K562 (cell line): ENCODE results near the gene MRI1. TPM values are rescaled to one million over a fixed set of nuclear protein-coding genes. Genes with fewer than 3 reads are reported as not detected.
A peak's percentile ranks its signal among the peaks of the same experiment; 100 is the strongest.

Experiments
- ADNP ChIP-seq: fragments of 200-800 bp; sonication (Bioruptor generic); IDR thresholded peaks from 2 replicates; pipeline ENCODE4 v1.6.1; 2016; ENCODE audit warnings: missing genetic modification characterization, missing compliant biosample characterization
- ARID1B ChIP-seq: fragments of 450-650 bp; IDR thresholded peaks from 2 replicates; pipeline ENCODE4 v1.6.1; 2016; ENCODE audit warnings: antibody characterized with exemption, mild to moderate bottlenecking, inconsistent platforms
- BHLHE40 ChIP-seq: IDR thresholded peaks from 2 replicates; pipeline ENCODE4 v1.6.1; 2011; ENCODE audit warnings: low read length, improper control_type of control experiment
- BRD9 ChIP-seq: fragments of 450-650 bp; IDR thresholded peaks from 2 replicates; pipeline ENCODE4 v1.6.1; 2018; ENCODE audit warnings: low read depth; ENCODE audit not compliant: partially characterized antibody
- CCNT2 ChIP-seq: IDR thresholded peaks from 2 replicates; pipeline ENCODE4 v1.6.1; 2011; ENCODE audit warnings: borderline replicate concordance, low read depth, mild to moderate bottlenecking, moderate library complexity, mixed read lengths, low read length; ENCODE audit not compliant: insufficient read length; ENCODE audit errors: extremely low read depth
- CHD2 ChIP-seq: IDR thresholded peaks from 2 replicates; pipeline ENCODE4 v1.6.1; 2011; ENCODE audit warnings: low read depth, low read length
- CXXC5 ChIP-seq: fragments of 250-450 bp; sonication (Bioruptor Pico); IDR thresholded peaks from 2 replicates; pipeline ENCODE4 v1.8.0; 2022; ENCODE audit warnings: inconsistent platforms, mild to moderate bottlenecking, moderate library complexity
- FOXJ3 ChIP-seq: sonication (generic); formaldehyde crosslinking; IDR thresholded peaks from 2 replicates; pipeline ENCODE4 v1.4.0; 2020; ENCODE audit warnings: mild to moderate bottlenecking, missing genetic modification reagents
- GATA2 ChIP-seq: sonication (generic); formaldehyde crosslinking; IDR thresholded peaks from 2 replicates; pipeline ENCODE4 v1.4.0; 2020; ENCODE audit warnings: mild to moderate bottlenecking, missing genetic modification reagents
- HOXB6 ChIP-seq: fragments of 250-450 bp; sonication (Bioruptor Pico); IDR thresholded peaks from 2 replicates; pipeline ENCODE4 v1.5.1; 2022; ENCODE audit warnings: mild to moderate bottlenecking, borderline replicate concordance
- NFIC ChIP-seq: fragments of 450-650 bp; IDR thresholded peaks from 2 replicates; pipeline ENCODE4 v1.6.1; 2017; ENCODE audit warnings: mild to moderate bottlenecking, inconsistent platforms
- NR2C2 ChIP-seq, 2 experiments: fragments of 200-800 bp in 1 of 2; sonication (Bioruptor generic) in 1 of 2; sonication (generic) in 1 of 2; formaldehyde crosslinking in 1 of 2; IDR thresholded peaks; 2 replicates each; pipeline versions ENCODE4 v1.6.1 to v1.8.0; 2016 to 2022; ENCODE audit warnings: mild to moderate bottlenecking in 1 of 2, missing compliant biosample characterization in 1 of 2, missing genetic modification characterization in 1 of 2, missing genetic modification reagents in 1 of 2
- PCBP1 ChIP-seq: fragments of 200-400 bp; formaldehyde crosslinking; IDR thresholded peaks from 2 replicates; pipeline ENCODE4 v1.6.1; 2018; ENCODE audit warnings: mild to moderate bottlenecking, low read depth, low read length; ENCODE audit not compliant: poor library complexity, severe bottlenecking
- PCBP2 ChIP-seq: fragments of 200-400 bp; formaldehyde crosslinking; IDR thresholded peaks from 2 replicates; pipeline ENCODE4 v1.6.1; 2018; ENCODE audit warnings: low read length, low read depth, mild to moderate bottlenecking, moderate library complexity; ENCODE audit not compliant: poor library complexity, severe bottlenecking
- RBM25 ChIP-seq: fragments of 200-400 bp; formaldehyde crosslinking; IDR thresholded peaks from 2 replicates; pipeline ENCODE4 v1.6.1; 2018; ENCODE audit warnings: low read length, low read depth, moderate library complexity; ENCODE audit not compliant: severe bottlenecking
- SRSF7 ChIP-seq: fragments of 200-400 bp; formaldehyde crosslinking; optimal IDR thresholded peaks from 2 replicates; pipeline ENCODE3; 2017; ENCODE audit warnings: mild to moderate bottlenecking, low read depth, low read length
- TAF1 ChIP-seq: IDR thresholded peaks from 2 replicates; pipeline ENCODE4 v1.6.1; 2011; ENCODE audit warnings: mild to moderate bottlenecking, low read length, moderate library complexity; ENCODE audit not compliant: insufficient read depth, control insufficient read depth, severe bottlenecking; ENCODE audit errors: extremely low read depth
- TGIF2 ChIP-seq: sonication (generic); formaldehyde crosslinking; IDR thresholded peaks from 2 replicates; pipeline ENCODE4 v1.8.1; 2022; ENCODE audit warnings: mild to moderate bottlenecking, missing genetic modification reagents, moderate library complexity
- ZFX ChIP-seq: sonication (generic); formaldehyde crosslinking; IDR thresholded peaks from 2 replicates; pipeline ENCODE4 v1.8.0; 2022; ENCODE audit warnings: mild to moderate bottlenecking, missing genetic modification reagents, moderate library complexity
- ZNF140 ChIP-seq: fragments of 250-450 bp; sonication (Bioruptor Pico); IDR thresholded peaks from 2 replicates; pipeline ENCODE4 v1.8.0; 2021; ENCODE audit warnings: moderate library complexity, mild to moderate bottlenecking, inconsistent platforms
- ZNF232 ChIP-seq: sonication (generic); formaldehyde crosslinking; IDR thresholded peaks from 2 replicates; pipeline ENCODE4 v1.8.0; 2022; ENCODE audit warnings: mild to moderate bottlenecking, missing genetic modification reagents
- ZNF282 ChIP-seq: sonication (generic); formaldehyde crosslinking; IDR thresholded peaks from 2 replicates; pipeline ENCODE4 v1.8.1; 2023; ENCODE audit warnings: missing genetic modification reagents
- ZNF561 ChIP-seq: fragments of 450-650 bp; formaldehyde crosslinking; conservative IDR thresholded peaks from 2 replicates; pipeline ENCODE4 v1.4.0; 2020; ENCODE audit warnings: mild to moderate bottlenecking, moderate library complexity
- polyA plus RNA-seq, 8 experiments: library from polyadenylated mRNA; depleted of rRNA in 4 of 8; stranded (reverse) in 5 of 8; unstranded in 3 of 8; fragments of >200 nt; fragmentation: Nextera tagmentation in 2 of 8; fragmentation: Illumina TruSeq in 1 of 8; extraction: Ambion mirVana in 2 of 8; extraction: Trizol in 1 of 8; gene quantifications; 2 replicates each; pipeline versions ENCODE4 v1.2.1 to v1.2.3, GENCODE V29; 2011 to 2014; ENCODE audit warnings: inconsistent platforms in 1 of 8, missing spikeins in 1 of 8
- total RNA-seq, 7 experiments: library from RNA; depleted of rRNA in 6 of 7; stranded (reverse); fragments of >200 nt in 6 of 7; fragmentation: Illumina TruSeq in 2 of 7; extraction: Trizol in 2 of 7; gene quantifications; 2 replicates each; pipeline versions ENCODE4 v1.2.1 to v1.2.3, GENCODE V29; 2011 to 2021; ENCODE audit warnings: low replicate concordance in 1 of 7
- TF ChIP-seq, protein P1 (sequence below), 2 experiments: fragments of 250-450 bp in 1 of 2; fragments of 450-650 bp in 1 of 2; sonication (Bioruptor Pico) in 1 of 2; IDR thresholded peaks; 2 replicates each; pipeline versions ENCODE4 v1.6.1 to v1.8.0; 2016 to 2021; ENCODE audit warnings: mild to moderate bottlenecking in 2 of 2, moderate library complexity in 2 of 2, missing compliant biosample characterization in 1 of 2, missing genetic modification characterization in 1 of 2
- TF ChIP-seq, protein P2 (sequence below): sonication (generic); formaldehyde crosslinking; IDR thresholded peaks from 2 replicates; pipeline ENCODE4 v1.8.0; 2022; ENCODE audit warnings: missing genetic modification reagents, mild to moderate bottlenecking, moderate library complexity, borderline replicate concordance

MRI1 gene
- total and polyA plus RNA-seq, 9 of the 15 experiments (the other 6 are each of a cell fraction or from before 2014, with no cell fraction given), result 5.5 to 57.4 (median 28.2) TPM

DNA sequence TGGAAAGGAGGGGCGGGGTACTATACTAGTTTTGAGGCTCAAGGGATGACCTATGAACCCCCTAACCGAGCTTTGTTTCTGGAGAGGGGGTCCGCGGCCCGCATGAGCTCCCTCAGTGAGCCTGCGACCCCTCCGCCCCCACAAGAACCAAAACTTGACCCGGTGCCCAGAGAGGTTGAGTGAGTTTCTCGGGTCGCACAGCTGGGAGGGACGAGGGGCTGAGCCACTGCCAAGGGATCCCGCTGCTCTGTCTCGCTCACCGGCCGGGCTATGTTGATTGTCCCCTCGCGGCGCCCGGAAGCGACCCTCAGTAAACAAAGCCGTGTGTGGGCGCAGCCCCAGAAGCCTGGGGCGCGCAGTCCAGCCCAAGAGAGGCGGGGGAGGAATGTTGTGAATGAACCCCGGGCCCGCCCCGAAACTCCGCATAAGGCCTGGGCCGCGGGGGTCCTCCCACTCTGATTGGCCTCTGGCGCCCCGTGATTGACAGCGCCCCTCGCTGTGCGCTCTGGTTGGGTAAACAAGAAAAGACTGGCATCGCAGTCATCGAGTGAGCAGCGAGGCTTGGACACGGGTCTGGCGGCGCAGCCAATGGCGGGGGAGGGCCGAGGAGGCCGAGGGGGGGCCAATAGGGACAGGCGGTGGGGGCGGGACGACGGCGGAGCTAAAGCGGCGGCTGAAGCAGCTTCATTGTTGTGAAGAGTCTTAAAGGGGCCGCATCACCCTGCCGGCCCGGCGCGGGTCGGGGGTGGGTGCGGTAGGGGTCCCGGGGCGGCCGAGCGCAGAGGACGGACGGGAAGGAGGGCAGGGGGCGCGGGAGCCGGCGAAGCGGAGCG, 30.7 kb downstream of the MRI1 start, which contains the start of gene ZSWIM4 (continued):
- TF ChIP-seq, protein P1, sequence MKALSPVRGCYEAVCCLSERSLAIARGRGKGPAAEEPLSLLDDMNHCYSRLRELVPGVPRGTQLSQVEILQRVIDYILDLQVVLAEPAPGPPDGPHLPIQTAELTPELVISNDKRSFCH (CRISPR knock-in tag; IDR thresholded peaks at IDR 0.05), result no peak
- TF ChIP-seq, protein P1 (tag; IDR thresholded peaks at IDR 0.05), result peak; percentile 39; the same call in 1 of the 2 replicates
- TF ChIP-seq ZNF282, result no peak
- TF ChIP-seq ARID1B, result 0 out of 2 replicates have a peak, but pooled peaks have one; percentile 32
- TF ChIP-seq ZNF232 (CRISPR knock-in tag), result no peak
- TF ChIP-seq ZFX (CRISPR knock-in tag), result peak; percentile 39
- no peak for TF ChIP-seq ZNF140 (CRISPR knock-in tag)
- TF ChIP-seq RBM25, result peak; percentile 98
- peak; percentile 85 for TF ChIP-seq CXXC5 (CRISPR knock-in tag)
- TF ChIP-seq NR2C2 (CRISPR knock-in tag; IDR thresholded peaks at IDR 0.05), result no peak; the same call in 1 of the 2 replicates
- TF ChIP-seq NR2C2 (tag; IDR thresholded peaks at IDR 0.05), result peak; percentile 75
- peak; percentile 28; the same call in 1 of the 2 replicates for TF ChIP-seq BHLHE40
- TF ChIP-seq NFIC, result peak; percentile 46; the same call in 1 of the 2 replicates
- TF ChIP-seq PCBP1, result peak; percentile 15
- peak; percentile 54 for TF ChIP-seq GATA2 (CRISPR knock-in tag)
- TF ChIP-seq TGIF2 (CRISPR knock-in tag), result no peak
- TF ChIP-seq FOXJ3 (CRISPR knock-in tag), result no peak
- TF ChIP-seq CHD2, result peak; percentile 92
- TF ChIP-seq ZNF561 (CRISPR knock-in tag), result no peak
- TF ChIP-seq HOXB6, result no peak
- TF ChIP-seq PCBP2, result no peak
- TF ChIP-seq TAF1, result peak; percentile 61
- peak; percentile 61 for TF ChIP-seq CCNT2
- TF ChIP-seq ADNP (tag), result peak; percentile 94
- no peak for TF ChIP-seq SRSF7
- TF ChIP-seq BRD9, result peak; percentile 82
- TF ChIP-seq, protein P2, sequence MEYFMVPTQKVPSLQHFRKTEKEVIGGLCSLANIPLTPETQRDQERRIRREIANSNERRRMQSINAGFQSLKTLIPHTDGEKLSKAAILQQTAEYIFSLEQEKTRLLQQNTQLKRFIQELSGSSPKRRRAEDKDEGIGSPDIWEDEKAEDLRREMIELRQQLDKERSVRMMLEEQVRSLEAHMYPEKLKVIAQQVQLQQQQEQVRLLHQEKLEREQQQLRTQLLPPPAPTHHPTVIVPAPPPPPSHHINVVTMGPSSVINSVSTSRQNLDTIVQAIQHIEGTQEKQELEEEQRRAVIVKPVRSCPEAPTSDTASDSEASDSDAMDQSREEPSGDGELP (CRISPR knock-in tag), result peak; percentile 75; the same call in 1 of the 2 replicates
